Renal cortical epithelial cell (primary cell): ENCODE data around the gene FAM162B. TPM values are rescaled to one million over a fixed set of nuclear protein-coding genes. Genes with fewer than 3 reads are reported as not detected.
A peak's percentile ranks its signal among the peaks of the same experiment; 100 is the strongest.
"Not testable (repeated sequence)": the region's sequence is repeated elsewhere in the genome, so short reads cannot be mapped to it uniquely, and the experiment has no call there.

Source experiments
- DNase-seq: peaks from one replicate; pipeline ENCODE4 v3.0.0-alpha.2; 2011; ENCODE audit warnings: low read depth
- total RNA-seq: library from RNA; depleted of rRNA; stranded (reverse); fragments of >200 nt; gene quantifications from 2 replicates; pipeline ENCODE4 v1.2.3, GENCODE V29; 2014

FAM162B gene
- total RNA-seq, 1 donor from 2014 or later: not detected

DNA sequence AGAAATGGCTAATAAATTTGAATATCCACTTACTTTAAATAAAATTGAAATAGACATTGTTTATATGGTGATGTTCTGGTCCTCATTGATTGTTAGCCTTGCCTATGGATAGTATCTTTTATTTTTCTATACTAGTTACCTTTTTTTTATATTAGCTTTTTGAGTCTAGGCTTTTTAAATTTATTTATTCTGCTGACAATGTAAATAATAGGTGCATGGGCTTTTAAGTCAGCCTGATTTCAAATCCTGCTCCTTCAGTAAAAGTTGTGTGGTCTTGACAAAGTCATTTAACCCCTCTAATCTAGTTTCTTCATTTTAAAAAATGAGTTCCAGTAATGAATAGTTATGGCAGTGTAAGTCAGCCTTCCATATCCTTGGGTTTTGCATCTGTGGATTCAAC is 38.6 kb downstream of the FAM162B start:
- DNase-seq: no peak

DNA sequence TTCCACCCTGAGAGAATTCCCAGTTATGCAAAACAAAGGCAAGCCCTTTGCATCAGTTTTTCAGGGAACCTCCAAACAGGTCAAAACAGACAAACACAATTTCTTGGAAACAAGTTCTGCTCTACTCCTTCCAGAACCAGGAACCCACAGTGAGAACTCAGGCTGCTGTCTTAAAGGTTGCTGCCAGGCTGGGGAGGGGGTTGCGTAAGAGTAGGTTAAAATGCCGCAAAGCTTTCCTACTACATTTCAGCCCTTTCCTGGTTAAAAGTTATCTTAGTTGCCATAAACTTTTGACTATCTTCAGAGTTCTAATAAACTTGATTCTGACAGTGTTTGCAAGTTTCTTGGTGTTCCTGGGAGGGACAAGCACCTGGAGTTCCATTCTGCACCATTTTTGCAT is 50.8 kb downstream of the FAM162B start:
- no peak for DNase-seq

DNA sequence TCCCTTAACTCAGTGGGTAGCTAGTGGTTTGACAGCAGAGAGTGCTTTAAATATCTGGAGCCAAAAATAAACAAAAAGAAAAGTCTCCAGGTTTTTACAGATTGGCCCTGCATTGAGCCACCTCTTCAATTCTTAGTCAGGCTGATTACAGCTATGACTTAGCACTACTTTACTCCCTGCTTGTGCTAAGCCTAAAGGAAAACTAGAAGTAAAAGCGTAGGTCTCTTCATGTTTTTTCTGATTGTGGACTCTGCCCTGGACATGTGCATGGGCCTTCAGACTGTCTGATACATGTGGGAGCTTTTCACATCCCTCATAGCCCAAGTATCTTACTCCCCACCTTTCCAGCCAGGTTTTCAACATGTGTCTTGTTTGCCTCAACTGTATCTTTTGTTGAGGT is 51.2 kb downstream of the FAM162B start:
- DNase-seq: no peak

DNA sequence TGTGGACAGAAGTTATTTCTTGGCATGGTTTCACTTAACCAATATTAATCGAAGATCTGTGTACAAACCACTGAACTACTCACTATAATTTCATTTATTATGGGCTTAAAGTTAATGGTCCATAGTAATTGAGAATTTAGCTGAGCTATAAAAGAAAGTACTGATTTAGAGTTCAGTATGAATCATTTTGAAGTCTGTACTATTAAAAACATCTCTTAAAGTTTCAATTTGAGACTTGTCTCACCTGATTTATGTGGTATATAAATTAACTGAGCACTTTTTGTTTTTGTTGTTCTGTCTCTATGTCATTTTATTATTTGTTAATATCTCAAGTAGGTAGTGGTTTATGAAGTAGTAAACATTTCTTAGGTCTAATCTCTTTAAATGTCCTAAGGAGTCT is 59.6 kb downstream of the FAM162B start:
- DNase-seq: peak; percentile 7

DNA sequence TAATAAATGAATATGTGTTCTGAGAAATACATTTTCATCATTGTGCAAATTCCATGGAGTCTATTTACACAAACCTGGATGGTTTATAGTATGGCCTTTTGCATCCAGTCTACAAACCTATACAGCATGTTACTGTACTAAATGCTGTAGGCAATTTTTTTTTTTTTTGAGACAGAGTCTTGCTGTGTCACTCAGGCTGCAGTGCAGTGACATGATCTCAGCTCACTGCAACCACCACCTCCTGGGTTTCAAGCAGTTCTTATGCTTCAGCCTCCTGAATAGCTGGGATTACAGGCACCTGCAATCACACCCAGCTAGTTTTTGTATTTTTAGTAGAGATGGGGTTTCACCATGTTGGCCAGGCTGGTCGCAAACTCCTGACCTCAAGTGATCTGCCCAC is 61.6 kb downstream of the FAM162B start:
- DNase-seq: not testable (repeated sequence)

Other genes starting within 250 kb of the FAM162B start
- gene TRAPPC3L, start 220.0 kb downstream of the FAM162B start, total RNA-seq: not detected in 2 replicates
- gene CALHM4, start 212.0 kb downstream of the FAM162B start, total RNA-seq: not detected in 2 replicates
- gene RWDD1, start 194.2 kb downstream of the FAM162B start, total RNA-seq: 23.4 and 26.2 TPM in 2 replicates
- gene RSPH4A, start 149.2 kb downstream of the FAM162B start, total RNA-seq: 1.5 TPM in 1 of 2 replicates, not detected in the other
- 19.4 and 26.0 TPM in 2 replicates for gene ZUP1, start 97.0 kb downstream of the FAM162B start, total RNA-seq
- gene KPNA5, start 84.5 kb downstream of the FAM162B start, total RNA-seq: 11.9 and 14.8 TPM in 2 replicates
- not detected in 2 replicates for gene GPRC6A, start 63.4 kb upstream of the FAM162B start, total RNA-seq
- not detected in 2 replicates for gene RFX6, start 111.5 kb upstream of the FAM162B start, total RNA-seq